Head of caudate nucleus (tissue), 42 donors: ENCODE data around the gene MARK1.

Source experiments
- DNase-seq, 42 donors: peaks; one replicate each; pipeline versions ENCODE4 v3.0.0 to v3.0.0-alpha.2; 2020 to 2021; ENCODE audit warnings: mixed read lengths in 7 of 42
- intact Hi-C: fragments of 100-400 bp; cut with DNase I; formaldehyde crosslinking; loops from one replicate; pipeline ENCODE4 v1.15.0; 2022

Gene MARK1

GRCh38 chr1:220700556-220701179 lies 172.7 kb downstream of the MARK1 start:
- intact Hi-C loops: no loop called here
- DNase-seq: peak in 3 of 42 donors; percentile 22 to 52 (median 28)

DNA sequence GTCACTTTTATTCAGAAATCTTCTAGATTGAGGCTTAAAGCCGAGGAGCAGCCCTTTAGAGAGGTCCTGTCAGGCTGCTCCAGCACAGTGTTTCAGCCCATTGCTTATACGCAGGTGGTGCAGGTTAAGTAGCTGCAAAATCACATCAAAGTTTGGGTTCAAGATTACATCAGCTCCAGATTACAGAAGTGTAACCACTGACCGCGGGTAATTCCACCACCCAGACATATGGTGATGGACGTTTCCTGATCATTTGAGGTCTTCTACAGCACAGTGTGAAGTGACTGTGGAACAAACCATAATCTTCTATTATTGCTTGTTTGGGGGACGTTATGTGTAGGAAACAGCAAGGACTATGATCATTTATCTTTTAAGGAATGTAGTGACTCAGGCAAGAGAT lies 174.0 kb downstream of the MARK1 start:
- DNase-seq: no peak
- intact Hi-C loops: no loop called here

DNA sequence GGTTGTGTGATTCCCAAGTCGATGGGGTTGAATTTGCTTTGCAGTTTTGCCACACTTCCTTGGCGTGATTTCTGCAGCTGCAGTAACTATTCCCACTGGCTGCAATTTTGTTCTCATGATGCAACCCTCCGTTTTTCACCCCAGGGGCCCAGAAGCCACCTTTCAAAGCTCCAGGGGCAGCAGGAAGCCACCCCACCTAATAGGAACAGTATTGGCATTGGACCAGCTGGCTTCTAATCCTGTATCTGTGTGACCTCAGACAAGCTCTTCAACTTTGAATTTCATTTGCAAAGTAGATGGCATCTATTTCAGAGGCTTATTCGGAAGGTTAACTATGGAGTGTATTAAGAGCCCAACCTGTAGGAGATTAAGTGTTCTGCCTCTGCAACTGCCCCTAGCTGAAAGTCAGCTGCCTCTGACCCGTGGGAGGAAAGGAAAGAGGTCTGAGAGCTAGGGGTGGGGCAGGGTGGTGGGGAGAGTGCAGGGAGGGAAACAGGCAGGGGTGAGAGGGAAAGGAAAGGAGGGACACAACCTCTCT lies 174.9 kb downstream of the MARK1 start:
- no peak for DNase-seq
- intact Hi-C loops: no loop called here

- intact Hi-C loops: no loop called here
- peak in 1 of 42 donors; percentile 32 for DNase-seq
Observed at GRCh38 chr1:220703305-220703704, 175.4 kb downstream of the MARK1 start.

DNA sequence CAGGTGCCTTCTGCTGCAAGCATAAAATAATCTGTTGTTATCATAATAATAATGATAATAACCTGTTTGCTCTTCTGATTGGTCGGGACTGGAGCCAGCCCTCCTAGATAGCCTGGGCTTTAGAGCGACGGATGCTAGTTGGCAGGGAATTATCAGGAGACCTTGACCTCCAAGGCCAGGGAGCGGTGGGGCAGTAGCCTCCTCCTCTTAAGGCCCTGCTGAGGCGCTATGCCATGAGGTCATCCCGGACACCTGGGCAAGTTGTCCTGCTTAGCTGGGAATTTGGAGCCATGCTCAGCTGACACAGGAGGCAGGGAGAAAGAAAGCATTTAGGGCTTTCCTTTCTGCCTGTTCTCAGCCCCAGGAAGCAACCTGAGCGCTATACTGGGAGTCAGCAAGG lies 177.8 kb downstream of the MARK1 start:
- DNase-seq: no peak
- intact Hi-C loops: no loop called here

GRCh38 chr1:220706480-220706879 lies 178.5 kb downstream of the MARK1 start:
- no peak for DNase-seq
- intact Hi-C loops: no loop called here

GRCh38 chr1:220707160-220707559 lies 179.2 kb downstream of the MARK1 start:
- intact Hi-C loops: no loop called here
- DNase-seq: no peak

DNA sequence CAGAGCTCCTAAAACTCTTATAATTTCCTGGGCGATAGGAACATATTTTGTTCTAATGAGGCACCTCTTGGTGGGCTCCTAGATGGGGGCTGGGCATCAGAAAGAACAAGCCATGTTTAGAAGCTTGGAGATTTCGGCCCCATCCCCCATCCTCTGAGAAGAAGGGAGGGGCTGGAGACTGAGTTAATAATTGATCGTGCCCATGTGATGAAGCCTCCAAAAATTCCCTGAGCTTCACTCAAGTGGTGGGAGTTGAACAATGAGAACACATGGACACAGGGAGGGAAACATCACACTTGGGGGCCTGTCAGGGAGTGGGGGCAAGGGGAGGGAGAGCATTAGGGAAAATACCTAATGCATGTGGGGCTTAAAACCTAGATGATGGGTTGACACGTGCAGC lies 180.3 kb downstream of the MARK1 start:
- intact Hi-C loops: no loop called here
- DNase-seq: peak in 1 of 42 donors; percentile 8

- DNase-seq: peak in 1 of 42 donors; percentile 20
Observed at GRCh38 chr1:220708936-220709801, 181.2 kb downstream of the MARK1 start.

DNA sequence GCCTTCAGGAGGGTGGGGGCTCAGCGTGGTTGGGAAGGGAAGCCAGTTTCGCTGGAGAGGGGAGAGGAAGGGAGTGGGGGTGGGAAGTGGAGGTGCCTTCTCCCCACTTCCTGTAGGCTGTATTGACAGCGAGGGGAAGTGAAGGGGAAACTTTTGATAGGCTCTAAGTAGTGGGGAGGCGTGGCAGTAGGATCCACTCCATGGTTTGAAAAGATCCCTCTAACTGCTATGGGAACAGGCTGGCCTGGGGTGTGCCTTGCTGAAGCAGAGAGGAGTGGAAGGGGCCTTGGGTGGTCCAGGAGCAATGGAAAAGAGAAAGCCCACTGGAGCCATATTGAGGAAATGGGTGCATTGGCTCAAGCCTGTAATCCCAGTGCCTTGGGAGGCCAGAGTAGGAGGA lies 182.4 kb downstream of the MARK1 start:
- intact Hi-C loops: no loop called here
- DNase-seq: no peak

More at GRCh38 chr1:220708936-220709801, 181.2 kb downstream of the MARK1 start:
- intact Hi-C loops: no loop called here

- peak in 1 of 42 donors; percentile 35 for DNase-seq
- intact Hi-C loops: no loop called here
Observed at GRCh38 chr1:220711056-220711809, 183.3 kb downstream of the MARK1 start.
